KG1 (cell line): ENCODE results near the gene COX7A2L.
"Not testable (repeated sequence)": the region's sequence is repeated elsewhere in the genome, so short reads cannot be mapped to it uniquely, and the experiment has no call there.

Experiments used
- DNase-seq: peaks from one replicate; lab custom pipeline; 2025; lab: John Stamatoyannopoulos, UW

COX7A2L gene, protein sequence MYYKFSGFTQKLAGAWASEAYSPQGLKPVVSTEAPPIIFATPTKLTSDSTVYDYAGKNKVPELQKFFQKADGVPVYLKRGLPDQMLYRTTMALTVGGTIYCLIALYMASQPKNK

DNA sequence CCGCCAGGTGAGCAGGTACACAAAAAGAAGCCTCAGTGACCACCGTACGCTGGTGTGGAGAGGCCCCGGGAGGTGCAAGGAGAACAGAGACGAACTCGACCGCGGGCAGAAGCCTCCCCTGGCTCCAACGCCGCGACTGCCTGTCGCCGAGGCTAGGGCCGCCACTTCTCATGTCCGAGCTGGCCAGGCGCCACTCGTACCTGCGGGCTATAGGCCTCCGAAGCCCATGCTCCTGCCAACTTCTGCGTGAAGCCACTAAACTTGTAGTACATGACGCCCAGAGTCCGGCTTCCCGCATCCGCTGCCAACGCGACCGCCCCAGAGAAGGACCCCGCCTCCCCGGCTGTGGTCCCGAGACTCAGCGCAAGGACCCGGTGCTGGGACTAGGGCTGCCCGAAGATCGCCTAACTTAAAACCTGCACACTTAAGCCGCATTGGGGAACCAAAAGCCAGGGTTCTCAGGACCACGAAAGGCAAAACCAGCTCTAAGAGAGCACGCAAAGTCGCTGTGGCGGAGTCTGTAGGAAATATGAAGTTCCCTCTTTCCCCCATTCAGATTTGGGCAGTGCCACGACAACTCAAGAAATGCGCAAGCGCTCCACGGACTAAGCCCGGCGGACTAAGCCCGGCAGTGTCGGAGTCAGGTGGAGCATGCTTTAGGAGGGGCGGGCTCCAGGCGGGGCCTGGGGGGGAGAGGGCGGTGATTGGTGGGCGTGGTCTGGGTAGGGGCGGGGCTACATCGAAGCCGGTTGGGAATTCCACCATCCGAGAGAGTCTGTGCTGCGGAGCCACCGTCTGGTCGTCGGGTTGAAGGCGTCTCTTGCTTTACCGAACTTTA, at the start of gene COX7A2L:
TSS of gene COX7A2L (minus strand) at position 328 of the 838 bp plus-strand sequence. CDS start at position 272, 56 bp downstream.
- DNase-seq, result peak; percentile 93

GRCh38 chr2:42408009-42408408, 47.0 kb upstream of the COX7A2L start:
- no peak for DNase-seq

GRCh38 chr2:42407476-42407875, 46.5 kb upstream of the COX7A2L start:
- DNase-seq, result no peak

DNA sequence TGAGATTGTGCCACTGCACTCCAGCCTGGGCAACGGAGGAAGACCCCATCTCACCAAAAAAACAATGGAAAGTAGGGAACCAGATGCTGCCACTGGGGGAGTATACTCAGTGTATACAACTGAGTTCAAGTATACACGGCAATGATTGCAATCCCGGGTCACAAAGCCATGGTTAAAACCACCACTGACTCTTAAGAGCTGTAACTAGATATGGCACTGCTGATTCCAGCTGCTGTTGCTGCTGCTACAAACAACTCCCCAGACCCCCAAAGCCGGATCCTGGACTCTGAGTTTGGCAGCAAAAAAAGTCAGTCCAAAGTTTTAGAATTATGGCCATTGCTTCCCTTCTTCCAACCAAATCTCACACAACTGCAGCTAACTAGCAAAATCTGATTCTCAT, 43.7 kb upstream of the COX7A2L start:
- no peak for DNase-seq

GRCh38 chr2:42401773-42402172, 40.8 kb upstream of the COX7A2L start:
- DNase-seq, result no peak

DNA sequence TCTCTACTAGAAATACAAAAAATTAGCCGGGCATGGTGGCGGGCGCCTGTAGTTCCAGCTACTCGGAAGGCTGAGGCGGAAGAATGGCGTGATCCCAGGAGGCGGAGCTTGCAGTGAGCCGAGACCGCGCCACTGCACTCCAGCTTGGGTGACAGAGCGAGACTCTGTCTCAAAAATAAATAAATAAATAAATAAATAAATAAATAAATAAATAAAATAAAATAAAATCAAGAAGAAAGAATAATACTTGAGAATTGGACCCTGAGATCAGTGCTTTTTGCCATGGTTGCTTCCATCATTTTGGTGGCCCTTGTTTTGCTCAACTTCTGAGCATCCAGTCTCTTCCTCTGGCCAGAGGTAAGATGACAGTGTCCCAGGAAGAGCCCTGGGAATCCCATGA, 37.0 kb upstream of the COX7A2L start:
- DNase-seq, result not testable (repeated sequence)

- not testable (repeated sequence) for DNase-seq
Observed at GRCh38 chr2:42393320-42393719, 32.3 kb upstream of the COX7A2L start.

- DNase-seq, result no peak
Observed at GRCh38 chr2:42392191-42392590, 31.2 kb upstream of the COX7A2L start.

- no peak for DNase-seq
Observed at GRCh38 chr2:42390401-42390969, 29.5 kb upstream of the COX7A2L start.

- DNase-seq, result peak; percentile 2
Observed at GRCh38 chr2:42386682-42387081, 25.7 kb upstream of the COX7A2L start.

DNA sequence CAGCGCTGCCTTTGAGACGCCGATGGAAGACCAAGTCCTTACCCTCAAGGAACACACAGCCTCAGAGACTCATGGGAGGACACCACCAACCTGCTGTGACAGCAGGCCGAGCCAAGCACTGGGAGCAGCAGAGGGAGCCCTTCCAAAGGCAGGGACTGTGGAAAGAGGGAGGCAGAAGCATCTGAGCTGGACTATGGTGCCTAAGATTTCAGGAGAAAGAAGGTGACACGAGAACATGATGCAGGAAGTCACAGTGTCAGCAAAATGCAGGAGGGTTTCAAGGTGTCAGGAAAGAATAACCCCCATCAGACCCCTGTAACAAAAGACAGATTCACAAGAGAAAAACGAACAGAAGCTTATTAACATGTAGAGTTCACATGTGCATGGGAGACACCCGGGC, 24.2 kb upstream of the COX7A2L start:
- DNase-seq, result no peak

GRCh38 chr2:42383855-42384530, 23.0 kb upstream of the COX7A2L start:
- DNase-seq, result no peak

DNA sequence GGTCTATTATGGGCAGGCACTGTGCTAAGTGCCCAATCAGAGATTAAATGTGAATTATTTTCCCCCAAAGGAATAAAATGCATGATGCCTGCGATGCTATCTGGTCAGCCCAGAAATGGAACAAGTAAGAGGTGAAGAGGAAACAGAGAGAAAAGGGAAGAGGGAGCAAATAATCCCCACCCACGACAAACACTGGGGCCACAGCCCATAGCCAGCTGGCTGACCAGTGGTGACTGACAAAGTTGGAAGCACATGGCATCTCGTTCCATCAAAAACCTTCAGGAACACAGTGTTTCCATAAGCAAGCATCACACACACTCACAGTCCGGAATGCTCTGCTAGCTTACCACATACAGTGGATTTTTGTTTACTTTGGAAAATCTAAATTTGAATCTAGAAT, 21.1 kb upstream of the COX7A2L start:
- no peak for DNase-seq

- DNase-seq, result not testable (repeated sequence)
Observed at GRCh38 chr2:42380026-42380425, 19.0 kb upstream of the COX7A2L start.

- DNase-seq, result no peak
Observed at GRCh38 chr2:42378415-42378814, 17.4 kb upstream of the COX7A2L start.

- no peak for DNase-seq
Observed at GRCh38 chr2:42376758-42377157, 15.7 kb upstream of the COX7A2L start.

DNA sequence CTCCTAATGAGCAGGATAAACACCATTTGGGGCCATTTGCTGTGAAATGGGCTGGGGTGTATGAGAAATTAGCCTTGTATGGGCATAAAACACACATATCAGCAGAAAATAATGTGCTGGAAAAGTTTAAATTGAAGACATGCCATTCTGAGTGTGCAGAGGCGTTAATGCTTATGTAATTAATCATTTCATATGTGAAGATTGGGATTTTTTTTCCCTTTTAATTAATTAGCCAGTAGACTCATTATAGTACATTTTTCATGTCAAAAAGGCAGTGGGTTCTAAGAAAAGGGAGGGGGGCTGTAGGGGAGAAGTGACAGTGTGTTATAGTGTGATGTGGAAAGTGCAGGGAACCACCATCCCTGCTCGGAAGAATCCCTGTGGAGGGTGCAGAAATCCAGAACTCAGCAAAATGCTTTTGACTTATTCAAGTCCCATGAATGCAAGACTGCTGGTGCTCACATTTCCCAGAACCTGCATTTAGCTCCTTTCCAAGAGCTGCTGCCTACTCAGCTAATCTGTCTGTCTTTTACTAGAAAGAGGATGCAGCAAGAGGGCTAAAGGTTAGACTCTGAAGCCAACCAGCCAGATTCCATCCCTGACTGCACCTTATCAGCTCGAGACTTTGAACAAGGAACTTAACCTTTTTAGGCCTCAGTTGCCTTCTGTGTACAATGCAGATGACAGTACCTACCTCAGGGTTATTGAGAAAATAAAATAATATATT, 11.6 kb upstream of the COX7A2L start:
- DNase-seq, result no peak

DNA sequence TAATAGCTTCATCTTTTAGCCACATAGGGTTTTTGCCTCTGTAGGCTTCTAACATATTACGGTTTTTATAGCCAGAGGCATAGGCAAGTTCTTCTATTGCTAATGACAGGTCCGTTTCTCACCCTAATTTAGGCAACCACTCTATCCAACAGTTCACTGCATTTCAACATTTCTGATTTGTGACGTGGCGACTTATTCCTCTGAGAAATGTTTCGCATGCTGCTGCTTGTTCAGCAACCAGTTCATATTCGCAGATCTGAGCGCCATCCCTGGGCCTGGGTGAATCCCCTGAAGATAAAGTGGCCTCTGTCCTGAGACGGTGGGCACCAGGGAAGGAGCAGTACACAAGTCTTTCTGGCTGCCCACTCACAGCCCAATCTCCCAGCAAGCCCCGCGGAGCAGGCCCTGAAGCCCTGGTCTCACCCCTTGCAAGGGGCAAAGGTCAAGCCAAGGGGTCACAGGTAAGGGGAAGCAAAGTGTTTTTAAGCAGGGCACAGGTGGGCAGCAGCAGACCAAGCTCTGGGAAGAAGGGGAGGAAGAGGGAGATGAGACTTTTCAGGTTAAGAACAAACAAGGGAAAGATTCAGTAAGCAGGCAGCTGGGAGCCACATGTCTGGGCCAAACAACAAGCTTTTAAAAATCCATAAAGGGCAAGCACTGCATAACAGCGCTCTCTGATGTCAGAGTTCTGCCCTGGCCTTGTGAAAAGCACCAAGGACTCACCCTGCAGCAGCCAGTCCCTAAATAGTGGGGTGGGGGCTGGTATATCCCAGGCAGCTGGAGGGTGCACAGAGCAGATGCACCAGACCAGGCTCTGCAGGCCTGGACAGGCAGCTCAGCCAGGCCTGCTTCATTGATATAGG, 10.8 kb upstream of the COX7A2L start:
- DNase-seq, result no peak

- no peak for DNase-seq
Observed at GRCh38 chr2:42369532-42370229, 8.7 kb upstream of the COX7A2L start.

GRCh38 chr2:42368817-42369531, 8.0 kb upstream of the COX7A2L start:
- DNase-seq, result no peak
